IPS-18a (cell line): Measurements from ENCODE around the gene ANXA9.

Experiments used
- H3K27ac ChIP-seq: one replicate; pipeline ENCODE4 v1.5.1; 2013; ENCODE audit warnings: low read length
- H3K27me3 ChIP-seq: one replicate; pipeline ENCODE4 v1.6.1; 2013; ENCODE audit warnings: mild to moderate bottlenecking, low read length; ENCODE audit not compliant: control insufficient read depth, insufficient read depth
- H3K36me3 ChIP-seq: one replicate; pipeline ENCODE4 v1.6.1; 2013; ENCODE audit warnings: low read depth, low read length; ENCODE audit not compliant: control insufficient read depth
- H3K4me1 ChIP-seq: one replicate; pipeline ENCODE4 v1.6.1; 2013; ENCODE audit warnings: low read depth, low read length; ENCODE audit not compliant: control insufficient read depth
- H3K4me3 ChIP-seq: one replicate; pipeline ENCODE4 v1.5.1; 2013; ENCODE audit warnings: low read length
- H3K9ac ChIP-seq: one replicate; pipeline ENCODE4 v1.6.1; 2013; ENCODE audit warnings: mild to moderate bottlenecking, low read length, moderate library complexity
- H3K9me3 ChIP-seq: one replicate; pipeline ENCODE4 v1.6.1; 2013; ENCODE audit warnings: low read depth, low read length; ENCODE audit not compliant: control insufficient read depth

Gene ANXA9

GRCh38 chr1:150967936-150968335 lies 14.2 kb upstream of the ANXA9 start:
- Histone ChIP-seq H3K27me3 (no peaks in the 10 kb centered on the region), H3K36me3 (peaks cover 61% of the 10 kb centered on the region), H3K9me3 (no peaks in the 10 kb centered on the region), H3K4me1 (peaks cover 24% of the 10 kb centered on the region), H3K4me3 (no peak overlapping the region), H3K27ac (no peak overlapping the region), H3K9ac (no peak overlapping the region)

- no peak overlapping the region for H3K9ac ChIP-seq
Observed at GRCh38 chr1:150968491-150968890, 13.6 kb upstream of the ANXA9 start.

GRCh38 chr1:150969626-150970025 lies 12.5 kb upstream of the ANXA9 start:
- no peak overlapping the region for H3K4me3 ChIP-seq
- peaks cover 30% of the 10 kb centered on the region for H3K4me1 ChIP-seq
- no peak overlapping the region for H3K27ac ChIP-seq
- no peak overlapping the region for H3K9ac ChIP-seq
- peaks cover 44% of the 10 kb centered on the region for H3K36me3 ChIP-seq
- no peaks in the 10 kb centered on the region for H3K9me3 ChIP-seq
- no peaks in the 10 kb centered on the region for H3K27me3 ChIP-seq

More at GRCh38 chr1:150968491-150968890, 13.6 kb upstream of the ANXA9 start:
- no peak overlapping the region for H3K27ac ChIP-seq
- peaks cover 56% of the 10 kb centered on the region for H3K36me3 ChIP-seq
- H3K4me1 ChIP-seq, result peaks cover 30% of the 10 kb centered on the region
- no peaks in the 10 kb centered on the region for H3K9me3 ChIP-seq
- H3K4me3 ChIP-seq, result no peak overlapping the region
- no peaks in the 10 kb centered on the region for H3K27me3 ChIP-seq

- no peaks in the 10 kb centered on the region for H3K27me3 ChIP-seq
- no peak overlapping the region for H3K27ac ChIP-seq
- no peak overlapping the region for H3K9ac ChIP-seq
- H3K9me3 ChIP-seq, result no peaks in the 10 kb centered on the region
- H3K36me3 ChIP-seq, result peaks cover 31% of the 10 kb centered on the region
- peak overlapping the region; percentile 91 for H3K4me3 ChIP-seq
- H3K4me1 ChIP-seq, result peaks cover 31% of the 10 kb centered on the region
Observed at GRCh38 chr1:150970808-150971582, 11.1 kb upstream of the ANXA9 start.

- Histone ChIP-seq H3K36me3 (peaks cover 23% of the 10 kb centered on the region), H3K27ac (no peak overlapping the region), H3K27me3 (no peaks in the 10 kb centered on the region), H3K4me3 (peak overlapping the region; percentile 91), H3K9ac (peak overlapping the region; percentile 5), H3K4me1 (peaks cover 39% of the 10 kb centered on the region), H3K9me3 (no peaks in the 10 kb centered on the region)
Observed at GRCh38 chr1:150971583-150972416, 10.3 kb upstream of the ANXA9 start.

GRCh38 chr1:150972417-150972940 lies 9.6 kb upstream of the ANXA9 start:
- Histone ChIP-seq H3K27me3 (no peaks in the 10 kb centered on the region), H3K27ac (no peak overlapping the region), H3K4me3 (peak overlapping the region; percentile 91), H3K4me1 (peaks cover 46% of the 10 kb centered on the region), H3K9me3 (no peaks in the 10 kb centered on the region), H3K9ac (peak overlapping the region; percentile 5), H3K36me3 (peaks cover 16% of the 10 kb centered on the region)

- H3K4me3 ChIP-seq, result peak overlapping the region; percentile 91
- H3K9ac ChIP-seq, result peak overlapping the region; percentile 87
- H3K4me1 ChIP-seq, result peaks cover 47% of the 10 kb centered on the region
- H3K27ac ChIP-seq, result no peak overlapping the region
- H3K27me3 ChIP-seq, result no peaks in the 10 kb centered on the region
- no peaks in the 10 kb centered on the region for H3K9me3 ChIP-seq
- peaks cover 7% of the 10 kb centered on the region for H3K36me3 ChIP-seq
Observed at GRCh38 chr1:150973258-150973835, 8.7 kb upstream of the ANXA9 start.

- Histone ChIP-seq H3K27ac (no peak overlapping the region), H3K27me3 (no peaks in the 10 kb centered on the region), H3K4me3 (peak overlapping the region; percentile 91), H3K9ac (peak overlapping the region; percentile 87), H3K9me3 (no peaks in the 10 kb centered on the region), H3K36me3 (peaks cover under 1% of the 10 kb centered on the region), H3K4me1 (peaks cover 47% of the 10 kb centered on the region)
Observed at GRCh38 chr1:150973836-150974579, 8.1 kb upstream of the ANXA9 start.

GRCh38 chr1:150974580-150975478 lies 7.3 kb upstream of the ANXA9 start, which contains the start of gene CERS2:
CERS2 (minus strand) TSS chr1:150974835; CDS start chr1:150969090, 5,745 bp downstream.
- H3K4me3 ChIP-seq, result peak within 1 kb of the TSS; percentile 91
- no peak within 1 kb of the TSS for H3K27ac ChIP-seq

GRCh38 chr1:150976401-150976821 lies 5.7 kb upstream of the ANXA9 start:
- Histone ChIP-seq H3K4me3 (no peak overlapping the region), H3K9me3 (no peaks in the 10 kb centered on the region), H3K9ac (no peak overlapping the region), H3K4me1 (peaks cover 43% of the 10 kb centered on the region), H3K27me3 (no peaks in the 10 kb centered on the region), H3K27ac (no peak overlapping the region), H3K36me3 (no peaks in the 10 kb centered on the region)

More at GRCh38 chr1:150974580-150975478, 7.3 kb upstream of the ANXA9 start, which contains the start of gene CERS2:
- Histone ChIP-seq H3K9ac (peak within 1 kb of the TSS; percentile 87), H3K4me1 (peaks cover 47% of the 10 kb centered on the region), H3K27me3 (no peaks in the 10 kb centered on the region), H3K9me3 (no peaks in the 10 kb centered on the region), H3K36me3 (no peaks in the 10 kb centered on the region)
